ENCODE data around the gene USP13.
"Not testable (repeated sequence)": the region's sequence is repeated elsewhere in the genome, so short reads cannot be mapped to it uniquely, and the experiment has no call there.

The USP13 gene

DNA sequence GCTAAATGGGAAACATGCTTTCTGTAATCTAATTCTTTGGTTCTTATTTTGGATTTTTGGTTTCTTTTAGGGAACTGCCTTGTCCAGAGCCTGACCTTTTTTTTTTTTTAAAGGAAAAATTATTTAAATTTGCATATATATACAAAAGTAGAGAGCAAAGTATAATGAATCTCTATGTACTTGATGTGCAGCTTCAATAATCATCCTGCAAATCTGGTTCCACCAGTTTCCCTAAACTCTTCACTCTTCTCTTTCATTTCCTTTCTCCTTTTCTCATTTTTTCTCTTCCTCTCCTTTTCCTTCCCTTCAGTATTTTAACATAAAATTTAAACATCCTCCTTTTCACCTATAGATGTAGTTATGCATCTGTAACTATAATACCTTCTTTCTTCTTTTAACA lies 82.5 kb downstream of the USP13 start:
- no peak for DNase-seq

DNA sequence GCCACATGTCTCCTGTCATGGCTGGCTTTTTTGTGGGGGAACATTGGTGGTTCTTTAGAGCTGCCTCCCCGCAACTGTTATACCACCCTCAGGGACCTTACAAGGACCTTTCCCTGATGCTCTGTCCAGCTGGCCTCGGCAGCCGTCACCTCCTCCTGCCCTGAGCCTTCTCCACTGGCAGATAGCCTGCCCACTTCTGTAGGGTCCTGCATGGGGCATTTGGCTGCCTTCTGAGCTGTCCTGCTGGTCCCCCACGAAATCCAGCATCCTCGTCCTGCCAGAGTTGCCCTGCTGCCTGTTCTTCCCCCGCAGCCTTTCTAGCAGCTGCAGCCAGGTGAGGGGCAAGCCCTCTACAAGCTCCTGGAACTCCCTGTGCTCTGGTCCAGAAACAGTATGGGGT lies 86.2 kb downstream of the USP13 start:
- no peak for DNase-seq

GRCh38 chr3:179739816-179740594 lies 87.2 kb downstream of the USP13 start:
- DNase-seq: no peak

DNA sequence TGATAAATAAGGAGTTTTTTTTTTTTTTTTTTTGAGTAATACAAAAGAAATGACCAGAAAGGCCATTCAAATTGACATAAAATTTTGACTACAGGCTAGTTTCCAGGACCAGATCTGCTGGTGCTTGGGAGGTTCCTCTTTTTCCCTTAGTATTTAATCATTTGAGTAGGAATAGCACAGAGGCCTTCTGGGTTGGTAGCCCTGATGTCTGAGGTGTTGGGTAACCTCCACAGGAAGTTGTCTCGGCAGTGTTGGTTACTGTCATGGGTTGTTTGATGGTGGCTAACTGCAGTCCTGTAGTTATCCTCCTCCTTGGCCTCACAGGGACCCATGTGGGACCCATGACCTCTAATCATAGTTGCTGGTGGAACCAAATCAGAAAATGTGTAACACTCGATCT lies 91.1 kb downstream of the USP13 start:
- no peak for DNase-seq

GRCh38 chr3:179744667-179745066 lies 91.8 kb downstream of the USP13 start:
- no peak for DNase-seq

- DNase-seq: no peak
Measured at GRCh38 chr3:179745079-179745478, 92.2 kb downstream of the USP13 start.

DNA sequence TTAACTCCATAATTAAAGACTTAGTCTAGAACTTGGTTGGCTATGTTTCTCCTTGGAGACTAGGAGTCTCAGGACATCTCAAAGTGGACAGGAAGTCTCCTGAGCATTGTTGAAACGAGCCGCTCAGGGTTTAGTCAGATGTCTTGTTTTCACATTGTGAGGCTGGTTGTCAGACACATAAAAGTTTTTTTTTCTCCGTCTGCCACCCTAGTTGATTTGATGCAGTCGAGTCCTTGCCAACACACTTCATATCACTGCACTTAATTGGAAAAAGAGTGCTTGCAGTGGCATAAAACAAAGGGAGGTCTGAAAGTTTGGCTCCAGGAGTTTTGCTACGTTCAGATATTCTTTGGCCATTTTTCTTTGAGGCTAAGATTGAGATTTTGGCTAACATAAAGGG lies 92.9 kb downstream of the USP13 start:
- DNase-seq: no peak

GRCh38 chr3:179750720-179751328 lies 98.0 kb downstream of the USP13 start:
- peak in 1 of 2 donors; percentile 7 for DNase-seq

- DNase-seq: no peak
Measured at GRCh38 chr3:179760944-179761343, 108.1 kb downstream of the USP13 start.

GRCh38 chr3:179765396-179765795 lies 112.6 kb downstream of the USP13 start:
- no peak for DNase-seq

DNA sequence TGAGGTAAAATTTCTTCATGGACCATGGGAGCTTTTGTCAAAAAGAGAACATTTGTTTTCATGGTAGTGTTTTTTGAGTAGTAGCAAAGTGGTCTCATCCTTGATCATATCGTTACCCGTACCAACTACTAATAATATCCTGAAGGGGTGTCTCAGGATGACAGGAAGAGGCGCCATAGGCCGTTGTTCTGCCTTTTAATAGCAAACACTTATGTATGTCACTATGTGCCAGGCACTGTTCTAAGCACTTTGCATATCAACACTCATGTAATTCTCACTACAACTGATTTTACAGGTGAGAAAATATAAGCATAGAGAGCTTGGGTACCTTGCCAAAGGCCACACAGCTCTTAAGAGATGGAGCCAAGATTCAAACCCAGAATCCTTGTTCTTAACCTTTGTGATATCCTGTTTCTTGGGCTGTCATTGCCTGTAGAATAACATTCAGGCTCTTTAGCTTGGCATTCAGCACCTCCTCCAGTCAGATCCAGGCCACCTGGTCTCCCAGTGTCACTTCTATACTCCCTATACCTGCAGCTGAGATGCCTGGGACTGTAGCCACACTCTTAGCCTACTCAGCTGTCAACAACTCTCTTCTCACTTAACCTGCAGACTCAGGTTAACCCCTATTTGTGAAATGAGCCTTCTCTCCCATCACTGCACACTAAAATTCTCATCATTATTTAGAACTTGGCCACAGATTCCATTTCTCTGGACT lies 113.7 kb downstream of the USP13 start:
- no peak for DNase-seq

GRCh38 chr3:179768080-179768479 lies 115.2 kb downstream of the USP13 start:
- DNase-seq: no peak

DNA sequence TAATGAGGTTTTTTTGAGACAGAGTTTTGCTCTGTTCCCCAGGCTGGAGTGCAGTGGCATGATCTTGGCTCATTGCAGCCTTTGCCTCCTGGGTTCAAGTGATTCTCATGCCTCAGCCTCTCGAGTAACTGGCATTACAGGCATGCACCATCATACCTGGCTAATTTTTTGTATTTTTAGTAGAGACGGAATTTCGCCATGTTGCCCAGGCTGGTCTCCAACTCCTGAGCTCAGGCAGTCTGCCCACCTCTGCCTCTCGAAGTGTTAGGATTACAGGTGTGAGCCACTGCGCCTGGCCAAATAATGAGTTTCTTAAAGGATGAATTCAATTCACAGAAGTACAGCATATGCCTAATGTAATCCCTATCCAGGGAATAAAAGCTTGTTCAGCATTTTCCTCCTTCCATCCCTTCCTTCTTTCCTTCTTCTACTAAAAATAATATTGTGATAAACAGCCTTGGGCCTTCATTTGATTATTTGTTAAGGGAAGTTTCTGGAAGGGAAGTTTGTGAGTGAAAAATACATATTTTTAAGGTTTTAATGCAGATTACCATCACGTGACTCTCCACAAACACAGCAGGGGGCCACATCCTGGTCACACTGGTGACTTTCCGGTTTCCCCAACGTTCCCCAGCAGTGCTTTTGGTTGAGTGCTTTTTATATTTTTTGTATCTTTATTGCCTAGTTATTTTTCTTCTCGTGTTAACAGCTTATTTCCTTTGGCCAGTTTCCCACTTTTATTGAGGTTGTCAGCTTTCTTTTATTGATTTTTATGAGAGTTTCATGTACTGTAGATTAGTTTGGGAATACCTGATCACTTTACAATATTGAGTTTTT lies 116.8 kb downstream of the USP13 start:
- no peak for DNase-seq

- no peak for DNase-seq
Measured at GRCh38 chr3:179771797-179772196, 119.0 kb downstream of the USP13 start.

GRCh38 chr3:179772297-179772696 lies 119.5 kb downstream of the USP13 start:
- no peak for DNase-seq

GRCh38 chr3:179775416-179776122 lies 122.7 kb downstream of the USP13 start:
- DNase-seq: no peak

DNA sequence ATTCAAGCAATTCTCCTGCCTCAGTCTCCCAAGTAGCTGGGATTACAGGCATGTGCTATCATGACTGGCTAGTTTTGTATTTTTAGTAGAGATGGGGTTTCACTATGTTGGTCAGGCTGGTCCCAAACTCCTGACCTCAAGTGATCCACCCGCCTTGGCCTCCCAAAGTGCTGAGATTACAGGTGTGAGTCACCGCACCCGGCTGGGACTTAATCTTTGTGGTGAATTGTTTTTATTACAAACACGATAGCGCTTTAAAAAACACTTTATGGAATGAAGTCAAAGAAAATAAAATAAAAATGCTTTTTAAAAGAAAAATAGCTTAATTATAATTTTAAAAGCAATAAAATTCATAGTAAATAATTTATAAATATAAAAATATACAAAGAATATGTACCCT lies 130.0 kb downstream of the USP13 start:
- DNase-seq: not testable (repeated sequence)

DNA sequence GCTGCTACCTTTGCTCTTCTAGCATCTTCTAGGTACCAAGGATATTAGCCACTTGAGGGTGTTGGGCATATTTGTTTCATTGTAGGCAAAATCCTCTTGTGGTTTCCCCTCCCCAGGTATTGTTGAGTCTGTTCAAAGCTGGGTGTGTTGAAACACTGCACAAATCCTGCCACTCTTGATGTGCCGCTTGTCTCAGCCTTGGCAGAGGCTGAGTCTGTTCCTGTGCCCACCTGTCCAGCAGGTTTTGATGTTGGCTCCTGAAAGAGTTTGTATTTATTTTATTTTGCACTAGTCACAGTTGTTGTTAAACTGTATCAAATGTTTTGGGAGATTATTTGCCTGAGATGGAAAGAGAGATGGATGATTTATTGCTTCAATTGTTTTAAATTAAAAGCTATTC lies 136.2 kb downstream of the USP13 start:
- DNase-seq: no peak

DNA sequence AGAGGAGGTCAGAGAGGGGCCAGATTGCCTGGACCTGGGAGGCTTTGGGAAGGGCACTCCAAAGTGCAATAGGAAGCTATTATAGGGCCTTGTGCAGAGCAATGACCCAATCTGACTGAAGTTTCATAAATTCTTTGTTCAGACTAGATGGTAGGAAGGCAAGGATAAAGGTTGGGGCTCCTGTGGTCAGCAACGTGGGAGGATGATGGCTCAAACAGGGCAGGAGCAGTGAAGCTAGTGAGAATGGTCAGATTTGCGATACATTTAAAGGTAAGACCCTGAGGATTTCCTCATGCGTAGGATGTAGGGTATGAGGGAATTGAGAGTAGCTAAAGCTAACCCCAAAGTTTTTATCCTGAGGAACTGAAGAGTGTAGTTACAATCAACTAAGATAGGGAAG lies 139.0 kb downstream of the USP13 start:
- no peak for DNase-seq

GRCh38 chr3:179794355-179794754 lies 141.5 kb downstream of the USP13 start:
- no peak for DNase-seq

DNA sequence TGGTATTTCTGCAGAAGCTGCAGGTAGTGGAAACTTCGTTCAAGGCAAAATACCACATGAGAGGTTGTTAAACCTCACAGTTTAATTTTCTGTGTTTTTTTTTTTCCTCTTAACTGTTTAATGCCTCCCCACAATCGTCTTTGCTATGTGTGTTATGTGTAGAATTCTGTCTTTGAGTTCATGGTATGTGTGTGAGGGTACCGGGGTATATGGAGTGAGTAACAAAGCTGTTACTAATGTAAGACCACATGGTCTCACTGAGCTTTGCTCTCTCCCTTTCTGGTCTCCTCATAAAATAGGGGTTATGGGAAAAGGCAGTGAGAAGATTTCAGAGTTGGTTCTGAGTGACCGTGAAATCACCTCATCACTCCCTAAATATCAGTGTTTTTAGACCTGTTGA lies 143.6 kb downstream of the USP13 start:
- DNase-seq: no peak

DNA sequence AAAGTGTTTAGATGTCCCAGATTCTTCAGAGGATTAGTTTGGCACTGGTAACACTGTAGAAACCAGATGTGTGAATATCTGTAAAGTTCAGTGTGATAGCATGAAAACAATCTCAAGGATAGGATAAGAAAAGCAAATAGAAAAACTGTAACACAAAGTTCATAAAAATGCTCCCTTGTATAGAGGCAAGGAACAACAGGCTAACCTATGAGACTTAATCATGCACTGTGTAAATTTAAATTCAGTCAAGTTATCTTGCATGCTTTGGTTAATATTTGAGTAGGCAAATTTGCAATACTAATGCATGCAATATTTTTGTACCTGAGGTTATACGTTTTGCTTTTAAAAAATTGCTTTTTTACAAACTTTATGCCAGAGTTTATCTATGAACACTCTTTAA lies 144.4 kb downstream of the USP13 start:
- DNase-seq: no peak

DNA sequence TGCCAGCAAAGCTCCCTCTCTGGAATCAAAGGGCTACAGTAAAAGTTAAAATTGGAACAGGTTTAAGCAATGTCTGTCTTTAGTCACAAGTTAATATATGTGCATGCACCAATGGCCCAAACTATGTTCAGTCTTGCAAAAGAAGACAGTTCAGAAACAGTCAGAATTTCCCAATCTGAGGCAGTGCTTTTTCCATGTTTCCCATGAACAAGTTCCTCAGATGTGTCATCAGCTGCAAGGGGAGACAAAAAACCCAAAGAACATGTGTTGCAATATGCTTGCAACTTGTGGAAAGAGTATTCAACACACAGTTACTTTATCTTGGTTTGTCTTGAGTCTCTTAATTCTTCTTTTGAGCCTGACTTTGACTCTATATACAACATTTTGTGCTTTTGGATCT lies 148.4 kb downstream of the USP13 start:
- DNase-seq: no peak

Data from CD4-positive, alpha-beta T cell treated with Interleukin-4 for 1 hour (primary cell).